ENCODE results near the gene ASTN2. TPM values are rescaled to one million over a fixed set of nuclear protein-coding genes. Genes with fewer than 3 reads are reported as not detected.

ASTN2 gene
- total and polyA plus RNA-seq, 9 of the 15 experiments (the other 6 are each of a cell fraction or from before 2014, with no cell fraction given), result 0.56 to 3.5 (median 1.9) TPM

DNA sequence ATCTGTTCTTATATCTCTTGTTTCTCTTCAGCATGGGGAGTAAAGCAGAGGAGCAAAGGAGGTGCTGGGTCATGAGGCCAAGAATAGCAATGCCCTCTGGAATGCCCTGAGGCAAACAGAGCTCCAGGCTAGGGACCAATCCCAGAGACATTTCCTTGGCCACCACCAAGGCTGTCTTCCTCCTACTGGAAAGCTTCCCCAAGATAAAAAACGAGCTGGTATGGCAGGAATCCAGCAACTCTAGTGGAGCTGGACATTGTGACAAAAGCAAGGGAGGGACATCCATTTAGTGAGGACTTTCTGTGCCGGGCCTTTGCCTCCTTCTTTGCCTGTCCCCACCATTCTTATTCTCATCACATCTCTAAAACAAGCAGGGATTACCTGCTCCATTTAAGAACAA lies 161.6 kb downstream of the ASTN2 start:
- Histone ChIP-seq H3K4me2 (ENCODE audit: insufficient read depth, low read length) (no peak overlapping the region), H3K36me3 (ENCODE audit: control insufficient read depth, insufficient read depth, low read length) (no peaks in the 10 kb centered on the region), H3K9me3 (replicated peaks; ENCODE audit: control insufficient read depth, insufficient read depth, low read depth, low read length) (no peaks in the 10 kb centered on the region; the same call in 1 of the 2 replicates), H3K4me1 (replicated peaks in 1 of 2; ENCODE audit: control insufficient read depth in 2 of 2, insufficient read depth in 2 of 2, low read length in 2 of 2) (no peaks in the 10 kb centered on the region), H4K20me1 (replicated peaks; ENCODE audit: control insufficient read depth, insufficient read depth, low read length) (no peaks in the 10 kb centered on the region), H3K27ac (ENCODE audit: extremely low read depth, low read depth, low read length) (no peak overlapping the region), H3K27me3 (ENCODE audit: control insufficient read depth in 2 of 2, insufficient read depth in 2 of 2, low read length in 2 of 2) (no peaks in the 10 kb centered on the region), H3K4me3 (no peak overlapping the region), H3K9me1 (ENCODE audit: control insufficient read depth, insufficient read depth, low read length) (no peaks in the 10 kb centered on the region), H2AFZ (ENCODE audit: low read depth, low read length) (no peak overlapping the region), H3K79me2 (ENCODE audit: control insufficient read depth, insufficient read depth, low read length) (no peaks in the 10 kb centered on the region), H3K9ac (ENCODE audit: insufficient read depth in 1 of 2, low read depth in 2 of 2, low read length in 2 of 2) (no peak overlapping the region)
- 0% methylated on average over 2 of the region's 2 CpGs for WGBS (ENCODE audit: insufficient coverage, low coverage, missing lambda C conversion rate)
- FAIRE-seq (no peak), DNase-seq (ENCODE audit: extremely low read depth in 1 of 4, low spot score in 3 of 4) (no peak), ATAC-seq (no peak)
- BruUV-seq (replicated peaks), result no TSS peak
- ChIA-PET CTCF (ENCODE audit: low intra/inter-chr PET ratio) (no interaction called here), POLR2A (no interaction called here)
- in situ Hi-C loops (cut with MboI) (no loop called here), intact Hi-C loops (cut with micrococcal nuclease) (no loop called here)
- TF ChIP-seq, protein P1, sequence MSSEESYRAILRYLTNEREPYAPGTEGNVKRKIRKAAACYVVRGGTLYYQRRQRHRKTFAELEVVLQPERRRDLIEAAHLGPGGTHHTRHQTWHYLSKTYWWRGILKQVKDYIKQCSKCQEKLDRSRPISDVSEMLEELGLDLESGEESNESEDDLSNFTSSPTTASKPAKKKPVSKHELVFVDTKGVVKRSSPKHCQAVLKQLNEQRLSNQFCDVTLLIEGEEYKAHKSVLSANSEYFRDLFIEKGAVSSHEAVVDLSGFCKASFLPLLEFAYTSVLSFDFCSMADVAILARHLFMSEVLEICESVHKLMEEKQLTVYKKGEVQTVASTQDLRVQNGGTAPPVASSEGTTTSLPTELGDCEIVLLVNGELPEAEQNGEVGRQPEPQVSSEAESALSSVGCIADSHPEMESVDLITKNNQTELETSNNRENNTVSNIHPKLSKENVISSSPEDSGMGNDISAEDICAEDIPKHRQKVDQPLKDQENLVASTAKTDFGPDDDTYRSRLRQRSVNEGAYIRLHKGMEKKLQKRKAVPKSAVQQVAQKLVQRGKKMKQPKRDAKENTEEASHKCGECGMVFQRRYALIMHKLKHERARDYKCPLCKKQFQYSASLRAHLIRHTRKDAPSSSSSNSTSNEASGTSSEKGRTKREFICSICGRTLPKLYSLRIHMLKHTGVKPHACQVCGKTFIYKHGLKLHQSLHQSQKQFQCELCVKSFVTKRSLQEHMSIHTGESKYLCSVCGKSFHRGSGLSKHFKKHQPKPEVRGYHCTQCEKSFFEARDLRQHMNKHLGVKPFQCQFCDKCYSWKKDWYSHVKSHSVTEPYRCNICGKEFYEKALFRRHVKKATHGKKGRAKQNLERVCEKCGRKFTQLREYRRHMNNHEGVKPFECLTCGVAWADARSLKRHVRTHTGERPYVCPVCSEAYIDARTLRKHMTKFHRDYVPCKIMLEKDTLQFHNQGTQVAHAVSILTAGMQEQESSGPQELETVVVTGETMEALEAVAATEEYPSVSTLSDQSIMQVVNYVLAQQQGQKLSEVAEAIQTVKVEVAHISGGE (CRISPR knock-in tag; IDR thresholded peaks at IDR 0.05), result no peak
- TF ChIP-seq ZNF140 (CRISPR knock-in tag; IDR thresholded peaks at IDR 0.05), result no peak
- TF ChIP-seq, protein P2, sequence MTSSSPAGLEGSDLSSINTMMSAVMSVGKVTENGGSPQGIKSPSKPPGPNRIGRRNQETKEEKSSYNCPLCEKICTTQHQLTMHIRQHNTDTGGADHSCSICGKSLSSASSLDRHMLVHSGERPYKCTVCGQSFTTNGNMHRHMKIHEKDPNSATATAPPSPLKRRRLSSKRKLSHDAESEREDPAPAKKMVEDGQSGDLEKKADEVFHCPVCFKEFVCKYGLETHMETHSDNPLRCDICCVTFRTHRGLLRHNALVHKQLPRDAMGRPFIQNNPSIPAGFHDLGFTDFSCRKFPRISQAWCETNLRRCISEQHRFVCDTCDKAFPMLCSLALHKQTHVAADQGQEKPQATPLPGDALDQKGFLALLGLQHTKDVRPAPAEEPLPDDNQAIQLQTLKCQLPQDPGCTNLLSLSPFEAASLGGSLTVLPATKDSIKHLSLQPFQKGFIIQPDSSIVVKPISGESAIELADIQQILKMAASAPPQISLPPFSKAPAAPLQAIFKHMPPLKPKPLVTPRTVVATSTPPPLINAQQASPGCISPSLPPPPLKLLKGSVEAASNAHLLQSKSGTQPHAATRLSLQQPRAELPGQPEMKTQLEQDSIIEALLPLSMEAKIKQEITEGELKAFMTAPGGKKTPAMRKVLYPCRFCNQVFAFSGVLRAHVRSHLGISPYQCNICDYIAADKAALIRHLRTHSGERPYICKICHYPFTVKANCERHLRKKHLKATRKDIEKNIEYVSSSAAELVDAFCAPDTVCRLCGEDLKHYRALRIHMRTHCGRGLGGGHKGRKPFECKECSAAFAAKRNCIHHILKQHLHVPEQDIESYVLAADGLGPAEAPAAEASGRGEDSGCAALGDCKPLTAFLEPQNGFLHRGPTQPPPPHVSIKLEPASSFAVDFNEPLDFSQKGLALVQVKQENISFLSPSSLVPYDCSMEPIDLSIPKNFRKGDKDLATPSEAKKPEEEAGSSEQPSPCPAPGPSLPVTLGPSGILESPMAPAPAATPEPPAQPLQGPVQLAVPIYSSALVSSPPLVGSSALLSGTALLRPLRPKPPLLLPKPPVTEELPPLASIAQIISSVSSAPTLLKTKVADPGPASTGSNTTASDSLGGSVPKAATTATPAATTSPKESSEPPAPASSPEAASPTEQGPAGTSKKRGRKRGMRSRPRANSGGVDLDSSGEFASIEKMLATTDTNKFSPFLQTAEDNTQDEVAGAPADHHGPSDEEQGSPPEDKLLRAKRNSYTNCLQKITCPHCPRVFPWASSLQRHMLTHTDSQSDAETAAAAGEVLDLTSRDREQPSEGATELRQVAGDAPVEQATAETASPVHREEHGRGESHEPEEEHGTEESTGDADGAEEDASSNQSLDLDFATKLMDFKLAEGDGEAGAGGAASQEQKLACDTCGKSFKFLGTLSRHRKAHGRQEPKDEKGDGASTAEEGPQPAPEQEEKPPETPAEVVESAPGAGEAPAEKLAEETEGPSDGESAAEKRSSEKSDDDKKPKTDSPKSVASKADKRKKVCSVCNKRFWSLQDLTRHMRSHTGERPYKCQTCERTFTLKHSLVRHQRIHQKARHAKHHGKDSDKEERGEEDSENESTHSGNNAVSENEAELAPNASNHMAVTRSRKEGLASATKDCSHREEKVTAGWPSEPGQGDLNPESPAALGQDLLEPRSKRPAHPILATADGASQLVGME (CRISPR knock-in tag; IDR thresholded peaks at IDR 0.05), result no peak
- TF ChIP-seq, protein P3, sequence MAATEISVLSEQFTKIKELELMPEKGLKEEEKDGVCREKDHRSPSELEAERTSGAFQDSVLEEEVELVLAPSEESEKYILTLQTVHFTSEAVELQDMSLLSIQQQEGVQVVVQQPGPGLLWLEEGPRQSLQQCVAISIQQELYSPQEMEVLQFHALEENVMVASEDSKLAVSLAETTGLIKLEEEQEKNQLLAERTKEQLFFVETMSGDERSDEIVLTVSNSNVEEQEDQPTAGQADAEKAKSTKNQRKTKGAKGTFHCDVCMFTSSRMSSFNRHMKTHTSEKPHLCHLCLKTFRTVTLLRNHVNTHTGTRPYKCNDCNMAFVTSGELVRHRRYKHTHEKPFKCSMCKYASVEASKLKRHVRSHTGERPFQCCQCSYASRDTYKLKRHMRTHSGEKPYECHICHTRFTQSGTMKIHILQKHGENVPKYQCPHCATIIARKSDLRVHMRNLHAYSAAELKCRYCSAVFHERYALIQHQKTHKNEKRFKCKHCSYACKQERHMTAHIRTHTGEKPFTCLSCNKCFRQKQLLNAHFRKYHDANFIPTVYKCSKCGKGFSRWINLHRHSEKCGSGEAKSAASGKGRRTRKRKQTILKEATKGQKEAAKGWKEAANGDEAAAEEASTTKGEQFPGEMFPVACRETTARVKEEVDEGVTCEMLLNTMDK (IDR thresholded peaks at IDR 0.05; ENCODE audit: borderline replicate concordance, insufficient read depth, low read depth, low read length, poor library complexity, severe bottlenecking), result no peak
- TF ChIP-seq, protein P4, sequence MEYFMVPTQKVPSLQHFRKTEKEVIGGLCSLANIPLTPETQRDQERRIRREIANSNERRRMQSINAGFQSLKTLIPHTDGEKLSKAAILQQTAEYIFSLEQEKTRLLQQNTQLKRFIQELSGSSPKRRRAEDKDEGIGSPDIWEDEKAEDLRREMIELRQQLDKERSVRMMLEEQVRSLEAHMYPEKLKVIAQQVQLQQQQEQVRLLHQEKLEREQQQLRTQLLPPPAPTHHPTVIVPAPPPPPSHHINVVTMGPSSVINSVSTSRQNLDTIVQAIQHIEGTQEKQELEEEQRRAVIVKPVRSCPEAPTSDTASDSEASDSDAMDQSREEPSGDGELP (CRISPR knock-in tag; IDR thresholded peaks at IDR 0.05; ENCODE audit: borderline replicate concordance), result no peak
- TF ChIP-seq, protein P5, sequence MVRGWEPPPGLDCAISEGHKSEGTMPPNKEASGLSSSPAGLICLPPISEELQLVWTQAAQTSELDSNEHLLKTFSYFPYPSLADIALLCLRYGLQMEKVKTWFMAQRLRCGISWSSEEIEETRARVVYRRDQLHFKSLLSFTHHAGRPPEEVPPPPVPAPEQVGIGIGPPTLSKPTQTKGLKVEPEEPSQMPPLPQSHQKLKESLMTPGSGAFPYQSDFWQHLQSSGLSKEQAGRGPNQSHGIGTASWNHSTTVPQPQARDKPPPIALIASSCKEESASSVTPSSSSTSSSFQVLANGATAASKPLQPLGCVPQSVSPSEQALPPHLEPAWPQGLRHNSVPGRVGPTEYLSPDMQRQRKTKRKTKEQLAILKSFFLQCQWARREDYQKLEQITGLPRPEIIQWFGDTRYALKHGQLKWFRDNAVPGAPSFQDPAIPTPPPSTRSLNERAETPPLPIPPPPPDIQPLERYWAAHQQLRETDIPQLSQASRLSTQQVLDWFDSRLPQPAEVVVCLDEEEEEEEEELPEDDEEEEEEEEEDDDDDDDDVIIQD (CRISPR knock-in tag; IDR thresholded peaks at IDR 0.05), result no peak

Measured in K562 (cell line).